Erythroblast (primary cell): Measurements from ENCODE around the gene ASH1L.

Experiments used
- GATA1 ChIP-seq: IDR thresholded peaks from 2 replicates; pipeline ENCODE4 v1.6.1; 2011; ENCODE audit warnings: low read depth, mild to moderate bottlenecking, control low read depth, low read length, moderate library complexity
- POLR2A ChIP-seq: IDR thresholded peaks from 2 replicates; pipeline ENCODE4 v1.6.1; 2011; ENCODE audit warnings: mild to moderate bottlenecking, low read length

DNA sequence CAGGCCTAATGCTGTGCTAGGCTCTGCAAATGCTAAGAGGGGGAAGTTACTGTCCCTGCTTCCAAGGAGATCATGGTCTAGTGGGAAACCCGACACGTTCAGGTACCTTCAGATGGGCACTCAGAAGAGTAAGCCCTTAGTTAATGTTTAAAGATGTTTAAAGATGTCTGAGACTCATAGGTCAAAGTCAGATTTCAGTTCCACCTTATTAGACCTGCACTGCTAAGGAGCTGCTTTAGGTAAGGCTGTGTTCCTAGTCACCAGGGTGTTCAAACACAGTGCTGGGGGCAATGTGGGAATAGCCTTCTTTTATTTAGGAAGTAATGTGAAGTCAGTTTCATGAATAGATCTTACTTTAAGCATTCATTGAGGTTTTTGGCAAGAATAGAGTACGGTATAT is 245.7 kb downstream of the ASH1L start:
- TF ChIP-seq POLR2A (no peak), GATA1 (no peak)
